IPS DF 6.9 (cell line): ENCODE results near the gene EBLN1.

Experiments used
- DNase-seq: peaks from one replicate; pipeline ENCODE4 v3.0.0-alpha.2; 2013; ENCODE audit warnings: low read depth, low spot score
- H3K27ac ChIP-seq: one replicate; pipeline ENCODE4 v1.5.1; 2013; ENCODE audit warnings: low read length, control low read depth
- H3K27me3 ChIP-seq: 2 replicates; pipeline ENCODE4 v1.6.1; 2013; ENCODE audit warnings: mild to moderate bottlenecking, low read length; ENCODE audit not compliant: control insufficient read depth, insufficient read depth
- H3K36me3 ChIP-seq: 2 replicates; pipeline ENCODE4 v1.6.1; 2013; ENCODE audit warnings: low read length; ENCODE audit not compliant: control insufficient read depth, insufficient read depth
- H3K4me1 ChIP-seq: 2 replicates; pipeline ENCODE4 v1.6.1; 2013; ENCODE audit warnings: low read length; ENCODE audit not compliant: control insufficient read depth, insufficient read depth
- H3K4me3 ChIP-seq: 2 replicates; pipeline ENCODE4 v1.5.1; 2013; ENCODE audit warnings: mild to moderate bottlenecking, low read length
- H3K9me3 ChIP-seq: 2 replicates; pipeline ENCODE4 v1.6.1; 2013; ENCODE audit warnings: low read length, inconsistent platforms; ENCODE audit not compliant: control insufficient read depth, insufficient read depth
- WGBS: extraction: QIAGEN DNeasy Blood & Tissue Kit; methylation state at CpG from one replicate; pipeline ENCODE4 v1.1.7; 2013; ENCODE audit warnings: mixed read lengths, missing lambda C conversion rate; ENCODE audit not compliant: insufficient read length, insufficient coverage; 5-methylcytosine and 5-hydroxymethylcytosine counted together

Gene EBLN1

GRCh38 chr10:22180724-22181123, 37.1 kb downstream of the EBLN1 start:
- H3K27me3 ChIP-seq: no peaks in the 10 kb centered on the region
- H3K27ac ChIP-seq: no peak overlapping the region
- H3K9me3 ChIP-seq: no peaks in the 10 kb centered on the region
- H3K4me1 ChIP-seq: no peaks in the 10 kb centered on the region
- H3K36me3 ChIP-seq: no peaks in the 10 kb centered on the region
- no peak overlapping the region for H3K4me3 ChIP-seq
- no CpG with 5 or more reads among the region's 2 CpGs for WGBS
- DNase-seq: no peak

- Histone ChIP-seq H3K4me1 (no peaks in the 10 kb centered on the region), H3K36me3 (no peaks in the 10 kb centered on the region), H3K4me3 (no peak overlapping the region), H3K27me3 (no peaks in the 10 kb centered on the region), H3K9me3 (no peaks in the 10 kb centered on the region), H3K27ac (no peak overlapping the region)
- no peak for DNase-seq
These were observed 43.4 kb downstream of the EBLN1 start for GRCh38 chr10:22174442-22174841.

- Histone ChIP-seq H3K4me1 (no peaks in the 10 kb centered on the region), H3K4me3 (no peak overlapping the region), H3K36me3 (no peaks in the 10 kb centered on the region), H3K27me3 (no peaks in the 10 kb centered on the region), H3K27ac (no peak overlapping the region), H3K9me3 (no peaks in the 10 kb centered on the region)
- no peak for DNase-seq
- no CpG with 5 or more reads among the region's 1 CpG for WGBS
These were observed 46.7 kb downstream of the EBLN1 start for GRCh38 chr10:22171131-22171530.

GRCh38 chr10:22170582-22170981, 47.2 kb downstream of the EBLN1 start:
- no peaks in the 10 kb centered on the region for H3K9me3 ChIP-seq
- no peaks in the 10 kb centered on the region for H3K4me1 ChIP-seq
- DNase-seq: no peak
- no peak overlapping the region for H3K27ac ChIP-seq
- H3K27me3 ChIP-seq: no peaks in the 10 kb centered on the region
- H3K36me3 ChIP-seq: no peaks in the 10 kb centered on the region
- no peak overlapping the region for H3K4me3 ChIP-seq

GRCh38 chr10:22159979-22160378, 57.8 kb downstream of the EBLN1 start:
- Histone ChIP-seq H3K27me3 (no peaks in the 10 kb centered on the region), H3K4me1 (no peaks in the 10 kb centered on the region), H3K9me3 (no peaks in the 10 kb centered on the region), H3K36me3 (no peaks in the 10 kb centered on the region), H3K4me3 (no peak overlapping the region), H3K27ac (no peak overlapping the region)
- DNase-seq: no peak
- WGBS: no CpG with 5 or more reads among the region's 2 CpGs

GRCh38 chr10:22159180-22159579, 58.6 kb downstream of the EBLN1 start:
- Histone ChIP-seq H3K9me3 (no peaks in the 10 kb centered on the region), H3K27me3 (no peaks in the 10 kb centered on the region)
- no CpG with 5 or more reads among the region's 3 CpGs for WGBS

More at GRCh38 chr10:22159180-22159579, 58.6 kb downstream of the EBLN1 start:
- Histone ChIP-seq H3K36me3 (no peaks in the 10 kb centered on the region), H3K27ac (no peak overlapping the region), H3K4me1 (no peaks in the 10 kb centered on the region), H3K4me3 (no peak overlapping the region)
- DNase-seq: no peak
